SU-DHL-6 (cell line): ENCODE data around the gene DSCAML1.

Experiments
- CTCF ChIP-seq: fragments of 200-600 bp; sonication (generic); IDR thresholded peaks from one replicate; pipeline ENCODE4 v1.5.1; 2017; ENCODE audit warnings: antibody characterized with exemption, mild to moderate bottlenecking, low read length, moderate library complexity; ENCODE audit not compliant: insufficient read depth, poor library complexity, severe bottlenecking
- EZH2phosphoT487 ChIP-seq: fragments of 200-600 bp; sonication (generic), shearing (Covaris generic); conservative IDR thresholded peaks from 2 replicates; pipeline ENCODE4 v1.6.1; 2018; ENCODE audit warnings: mild to moderate bottlenecking, antibody characterized with exemption, low read length, moderate library complexity, mixed read lengths

DNA sequence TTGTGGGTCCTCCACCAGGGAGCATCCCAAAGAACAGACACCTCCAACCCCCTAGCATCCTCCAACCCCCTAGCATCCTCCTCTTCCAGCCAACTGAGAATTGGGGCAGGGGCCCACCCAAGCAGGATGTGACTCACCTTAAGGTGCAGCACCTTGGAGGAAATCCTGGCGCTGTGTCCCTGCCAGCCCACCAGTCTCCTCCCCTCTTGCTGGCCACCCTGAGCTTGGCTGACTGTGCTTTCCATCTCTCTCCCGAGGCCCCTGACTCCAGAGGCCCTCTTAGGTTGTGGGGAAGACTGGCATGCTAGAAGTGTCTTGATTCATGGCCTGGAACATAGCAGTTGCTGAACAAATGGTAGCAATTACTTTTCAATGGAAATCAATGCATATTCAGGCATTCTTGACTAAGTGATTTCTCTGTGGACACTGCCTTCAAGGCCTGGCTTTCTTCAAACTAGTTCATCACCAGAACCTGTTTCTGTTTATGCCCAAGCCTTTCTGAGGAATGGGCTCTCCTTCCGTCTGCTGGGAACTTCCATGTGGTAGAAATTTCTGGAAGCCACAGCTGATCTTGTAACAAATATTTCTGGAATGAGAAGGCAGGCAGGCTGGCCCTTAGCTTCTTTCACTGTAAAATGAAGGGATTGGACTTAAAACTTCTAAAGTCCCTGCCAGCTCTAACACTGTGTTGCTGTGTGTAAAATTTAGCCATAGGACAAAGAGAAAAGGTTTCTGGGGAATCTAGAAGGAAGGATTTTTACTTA, 408.8 kb downstream of the DSCAML1 start:
- TF ChIP-seq CTCF (no peak), EZH2phosphoT487 (no peak)
